HG02759 (cell line): ENCODE results near the gene GNG8.

Source experiments
- ATAC-seq: cut with Tn5 transposase; IDR thresholded peaks from one replicate; pipeline ENCODE4 v1.9.1; 2021; ENCODE audit warnings: mild to moderate bottlenecking, moderate library complexity; ENCODE audit not compliant: unreplicated experiment

GNG8 gene

GRCh38 chr19:46605356-46605821 is 30.6 kb downstream of the GNG8 start:
- ATAC-seq = no peak

DNA sequence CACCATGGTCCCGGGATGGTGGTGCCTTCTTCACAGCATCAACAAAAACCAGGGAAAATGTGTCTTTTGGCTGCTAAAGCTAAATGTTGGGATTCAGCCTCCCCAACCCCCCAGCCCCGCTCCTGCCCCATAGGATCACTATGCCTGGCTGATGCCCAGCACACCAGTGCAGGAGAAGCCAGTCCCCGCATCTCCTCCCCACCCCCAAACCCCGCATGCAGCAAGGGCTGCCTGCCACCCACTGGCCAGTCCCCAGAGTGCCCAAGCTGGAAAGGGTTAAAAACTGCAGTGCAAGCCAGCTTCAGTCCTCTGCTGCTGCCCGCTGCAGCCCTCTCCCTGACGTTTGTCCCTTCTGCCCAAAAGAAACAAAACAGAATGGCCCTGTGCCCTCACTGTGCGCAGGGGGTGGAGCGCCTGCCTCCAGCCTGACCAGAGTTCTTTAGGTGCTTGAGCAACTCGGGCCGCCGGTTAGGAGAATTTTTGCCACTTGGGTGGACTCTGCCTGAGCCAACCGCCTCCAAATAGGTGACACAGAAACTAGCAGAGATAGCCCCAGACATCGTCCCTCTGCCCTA is 31.1 kb downstream of the GNG8 start:
- no peak for ATAC-seq

DNA sequence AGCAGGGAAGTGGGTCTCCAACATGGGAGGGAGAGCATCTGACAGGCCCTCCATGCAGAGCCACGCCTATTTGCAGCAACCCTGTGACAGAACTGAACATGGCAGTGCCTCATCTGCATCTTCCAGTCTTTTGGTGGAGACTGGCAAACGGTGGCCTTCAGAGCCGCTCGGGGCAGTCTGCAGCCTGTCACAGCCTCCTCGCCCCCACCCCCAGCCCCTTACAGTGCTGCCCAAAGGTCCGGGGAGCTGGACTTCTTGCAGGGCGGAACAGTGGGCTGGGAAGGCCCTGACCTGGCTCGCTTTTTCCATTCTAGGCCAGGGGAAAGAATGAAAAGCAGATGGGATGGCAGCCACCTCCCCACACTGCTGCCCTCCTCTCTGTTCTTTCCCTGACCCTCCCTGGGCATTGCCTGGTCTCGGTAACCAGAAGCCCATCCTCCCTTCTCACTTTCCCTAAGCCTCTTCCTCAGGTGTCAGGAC is 32.2 kb downstream of the GNG8 start:
- ATAC-seq = no peak

DNA sequence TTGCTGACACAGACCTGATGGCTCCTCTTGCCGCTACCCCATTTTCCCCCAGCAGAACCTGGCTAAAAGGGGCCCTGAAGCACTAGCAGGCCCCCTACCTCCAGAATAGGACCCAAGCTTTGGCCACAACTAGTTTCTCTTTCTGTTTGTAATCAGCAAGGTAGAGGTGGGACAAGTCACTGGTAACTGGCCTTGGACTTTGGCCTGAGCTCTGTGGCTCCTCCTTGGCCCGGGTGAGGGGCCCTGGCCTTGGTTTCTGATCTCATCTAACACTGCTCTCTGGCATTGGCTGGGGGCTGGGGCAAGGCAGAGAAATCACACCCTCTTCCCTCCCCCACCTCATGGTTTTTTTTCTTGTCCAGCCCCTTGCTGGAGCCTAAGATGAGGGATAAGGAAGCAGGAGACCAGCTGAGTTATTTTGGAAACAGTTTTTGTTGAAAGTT is 32.8 kb downstream of the GNG8 start:
- ATAC-seq = no peak

DNA sequence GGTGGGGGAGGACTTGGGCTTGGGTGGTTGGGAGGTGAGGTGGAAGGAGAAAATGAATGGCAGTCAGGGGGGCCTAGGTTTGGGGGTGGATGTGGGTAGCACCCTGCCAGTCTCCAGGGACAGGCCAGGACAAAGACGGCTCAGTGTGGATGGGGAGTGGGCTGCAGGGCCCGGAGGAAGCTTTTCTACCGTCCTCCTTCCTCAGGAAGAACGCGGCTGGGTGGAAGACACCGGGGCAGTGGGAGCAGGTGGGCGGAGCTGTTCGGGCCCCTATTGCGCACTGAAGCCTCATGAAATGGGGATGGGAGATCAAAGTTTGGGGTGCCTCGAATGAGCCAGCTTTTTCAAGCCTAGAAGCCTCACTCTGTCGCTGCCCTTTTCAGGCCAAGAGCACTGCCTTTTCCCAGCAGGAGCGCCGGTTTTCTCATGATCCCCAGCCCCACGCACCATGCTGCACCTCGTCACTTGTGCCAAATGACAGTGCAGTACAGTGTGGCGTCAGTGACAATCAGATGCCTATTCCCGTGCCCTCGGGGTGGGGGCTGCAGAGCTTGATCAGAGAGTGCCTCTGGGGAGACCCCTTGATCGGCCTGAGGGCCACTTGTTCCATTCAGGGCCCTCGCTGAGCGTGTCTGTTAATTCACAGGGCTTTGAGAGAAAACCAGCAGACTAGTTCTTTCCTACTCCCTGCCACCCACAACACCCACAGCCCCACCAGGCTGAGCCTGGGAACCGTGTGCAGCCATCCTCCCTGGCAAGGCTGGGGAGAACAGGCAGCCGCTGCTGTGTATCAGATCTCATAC is 33.4 kb downstream of the GNG8 start:
- no peak for ATAC-seq

GRCh38 chr19:46601318-46602224 is 34.4 kb downstream of the GNG8 start, which contains the start of gene CALM3:
Gene CALM3, plus strand, starts transcription at chr19:46601330. Its CDS starts 105 bp downstream, at chr19:46601435.
- no peak for ATAC-seq

DNA sequence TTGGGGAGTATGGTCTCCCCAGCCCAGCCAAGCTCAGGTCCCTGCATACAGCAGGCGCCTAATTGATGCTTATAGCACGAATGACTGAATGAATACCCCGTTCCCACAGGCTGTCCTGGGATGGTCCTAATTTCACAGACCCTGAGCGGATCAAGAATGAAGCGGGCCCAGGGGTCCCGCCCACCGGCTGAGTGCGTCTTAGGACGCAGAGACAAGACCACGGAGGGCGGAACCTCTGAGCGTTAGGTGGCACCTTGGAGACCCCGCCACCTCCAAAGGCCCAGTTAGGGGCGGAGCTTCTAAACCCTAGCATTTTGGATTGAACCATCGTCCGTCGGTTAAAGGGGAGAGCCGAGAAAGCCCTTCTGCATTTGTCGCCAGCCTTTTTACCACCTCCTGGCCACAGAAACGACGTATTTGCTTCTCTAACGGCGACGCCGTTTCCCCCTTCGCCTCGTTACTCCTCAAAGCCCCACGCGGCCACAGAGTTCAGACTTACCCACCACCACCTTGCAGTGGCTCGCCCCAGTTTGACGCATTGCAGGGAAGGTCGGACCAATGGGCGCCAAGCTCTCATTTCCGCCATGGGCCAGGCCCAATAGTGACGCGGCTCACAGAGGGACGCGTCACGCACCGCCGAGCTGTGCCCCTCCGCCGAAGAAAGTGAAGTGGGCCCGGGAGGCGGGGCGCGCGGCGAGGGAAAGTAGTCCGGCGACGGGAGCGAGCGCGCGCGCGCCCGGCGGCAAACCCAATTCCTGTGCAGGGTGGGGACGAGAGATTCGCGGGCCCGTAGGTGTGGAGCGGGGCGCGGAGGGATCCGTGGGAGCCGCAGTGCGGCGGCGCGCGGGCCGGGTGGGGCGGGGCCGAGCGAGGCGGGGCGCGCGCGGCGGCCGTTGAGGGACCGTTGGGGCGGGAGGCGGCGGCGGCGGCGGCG is 35.4 kb downstream of the GNG8 start:
- peak; percentile 79 for ATAC-seq

DNA sequence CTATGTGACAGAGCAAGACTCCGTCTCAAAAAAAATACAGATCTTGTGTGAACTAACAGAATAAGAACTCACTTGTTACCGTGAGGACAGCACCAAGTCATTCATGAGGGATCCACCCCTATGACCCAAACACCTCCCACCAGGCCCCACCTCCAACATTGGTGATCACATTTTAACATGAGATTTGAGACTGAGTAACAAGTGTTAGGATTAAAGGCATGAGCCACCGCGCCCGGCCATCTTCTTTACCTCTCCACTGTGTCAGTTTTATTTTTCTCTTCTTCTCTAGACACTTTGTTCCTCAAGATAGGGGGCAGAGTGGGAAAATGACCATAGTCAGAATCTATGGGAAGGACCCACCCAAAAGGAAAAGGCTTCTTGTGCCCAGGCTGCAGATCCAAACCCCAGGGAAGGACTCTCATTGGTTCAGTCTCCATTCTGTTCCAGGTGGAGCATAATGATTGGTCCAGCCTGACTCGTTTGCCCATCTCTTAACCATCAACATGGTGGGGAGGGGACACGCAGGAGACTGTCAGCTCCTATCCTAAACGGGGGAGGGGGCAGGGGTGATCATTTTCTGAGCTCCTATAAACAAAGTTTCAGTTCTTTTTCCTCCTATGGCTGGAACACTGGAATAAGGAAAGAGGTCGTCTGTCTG is 36.2 kb downstream of the GNG8 start:
- no peak for ATAC-seq

DNA sequence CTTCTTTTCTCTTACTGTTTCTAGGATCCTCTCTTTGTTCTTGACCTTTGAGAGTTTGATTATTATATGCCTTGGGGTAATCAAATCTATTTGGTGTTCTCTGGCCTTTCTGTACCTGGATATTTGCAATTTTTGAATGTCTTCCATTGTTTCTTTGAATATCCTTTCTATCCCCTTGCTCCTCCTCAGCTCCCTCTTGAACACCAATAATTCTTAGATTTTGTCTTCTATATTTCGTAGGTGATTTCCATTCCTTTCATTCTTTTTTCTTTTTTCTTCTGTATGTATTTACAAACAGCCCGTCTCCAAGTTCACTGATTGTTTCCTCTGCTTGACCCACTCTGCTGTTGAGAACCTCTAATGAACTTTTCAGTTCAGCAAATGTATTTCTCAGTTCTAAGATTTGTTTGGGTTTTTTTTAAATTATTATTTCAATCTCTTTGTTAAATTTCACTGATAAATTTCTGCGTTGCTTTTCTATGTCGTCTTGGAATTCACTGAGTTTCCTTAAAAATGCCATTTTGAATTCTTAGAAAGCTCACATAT is 37.6 kb downstream of the GNG8 start:
- ATAC-seq = no peak

GRCh38 chr19:46596008-46596407 is 40.0 kb downstream of the GNG8 start:
- no peak for ATAC-seq

DNA sequence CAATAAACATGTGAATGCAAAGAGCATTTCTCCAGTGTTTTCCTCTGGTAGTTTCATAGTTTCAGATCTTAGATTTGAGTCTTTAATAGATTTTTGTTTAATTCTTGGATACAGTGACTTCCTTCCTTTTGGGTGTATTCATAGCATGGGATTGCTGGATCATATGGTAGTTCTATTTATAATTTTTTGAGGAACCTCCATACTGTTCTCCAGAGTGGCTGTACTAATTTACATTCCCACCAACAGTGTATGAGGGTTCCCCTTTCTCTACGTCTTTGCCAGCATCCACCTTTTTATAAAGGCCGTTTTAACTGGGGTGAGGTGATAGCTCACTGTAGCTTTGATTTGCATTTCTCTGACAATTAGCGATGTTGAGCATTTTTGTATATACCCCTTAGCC is 44.1 kb downstream of the GNG8 start:
- ATAC-seq = no peak

DNA sequence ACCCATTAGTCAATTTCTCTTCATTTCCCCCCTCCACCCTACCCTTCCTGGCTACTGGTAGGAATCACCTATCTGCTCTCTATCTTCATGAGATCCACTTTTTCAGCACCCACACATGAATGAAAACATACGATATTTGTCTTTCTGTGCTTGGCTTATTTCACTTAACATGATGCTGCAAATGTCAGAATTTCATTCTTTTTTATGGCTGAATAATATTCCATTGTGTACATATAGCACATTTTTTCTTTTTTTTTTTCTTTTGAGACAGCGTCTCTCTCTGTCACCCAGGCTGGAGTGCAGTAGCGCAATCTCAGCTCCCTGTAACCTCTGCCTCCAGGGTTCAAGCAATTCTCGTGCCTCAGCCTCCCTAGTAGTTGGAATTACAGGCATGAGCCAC is 44.7 kb downstream of the GNG8 start:
- no peak for ATAC-seq

- ATAC-seq = no peak
Measured at GRCh38 chr19:46587861-46588260, 48.1 kb downstream of the GNG8 start.

DNA sequence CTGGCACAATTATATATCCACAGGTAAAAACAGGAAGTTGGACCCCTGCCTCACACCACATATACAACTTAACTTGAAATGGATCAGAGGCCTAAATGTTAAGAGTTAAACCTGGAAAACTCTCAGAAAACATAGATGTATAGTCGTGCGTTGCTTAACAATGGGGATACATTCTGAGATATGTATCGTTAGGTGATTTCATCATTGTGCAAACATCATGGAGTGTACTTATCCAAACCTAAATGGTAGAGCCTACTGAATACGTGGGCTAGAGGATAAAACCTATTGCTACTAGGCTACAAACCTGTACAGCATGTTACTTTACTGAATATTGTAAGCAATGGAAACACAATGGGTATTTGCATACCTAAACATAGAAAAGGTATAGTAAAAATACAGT is 49.7 kb downstream of the GNG8 start:
- no peak for ATAC-seq

- ATAC-seq = no peak
Measured at GRCh38 chr19:46585539-46585938, 50.5 kb downstream of the GNG8 start.
